ENCODE results near the gene P2RX2. TPM values are rescaled to one million over a fixed set of nuclear protein-coding genes. Genes with fewer than 3 reads are reported as not detected.

The P2RX2 gene
- total and polyA plus RNA-seq, 2 of the 4 experiments (the other 2 are of a cell fraction): not detected

DNA sequence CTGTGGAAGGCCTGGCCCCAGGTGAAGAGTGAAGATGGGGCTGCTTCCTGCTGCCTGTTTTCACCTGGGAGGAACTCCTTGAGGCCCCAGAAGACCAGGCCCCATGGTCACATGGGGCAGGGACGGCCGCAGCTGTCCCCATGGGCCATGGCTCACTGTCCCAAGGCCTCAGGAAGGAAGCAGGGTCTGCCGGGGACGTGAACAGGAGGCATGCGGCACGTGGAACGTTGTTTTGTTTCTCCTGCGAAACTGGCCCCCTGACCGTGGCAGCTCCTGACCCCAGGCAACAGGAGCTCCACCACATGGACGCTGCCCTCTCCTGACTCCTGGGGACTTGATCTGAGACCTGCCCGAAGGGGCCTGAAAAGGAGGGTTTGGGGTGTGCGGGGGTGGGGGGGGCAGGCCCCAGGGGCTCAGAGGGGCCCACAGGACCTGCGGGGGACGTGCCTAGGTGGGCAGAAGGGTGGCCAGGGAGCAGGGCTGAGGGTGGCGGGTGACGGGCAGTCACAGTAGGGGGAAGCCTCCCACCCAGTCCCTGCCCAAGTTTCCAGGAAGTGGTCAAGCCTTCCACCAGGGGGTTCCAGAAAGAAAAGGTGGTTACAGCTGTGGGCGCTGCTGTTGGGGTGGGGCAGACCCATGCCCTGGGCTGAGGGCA, 49.6 kb upstream of the P2RX2 start:
- WGBS, 2 experiments (ENCODE audit: extremely low coverage in 2 of 2, insufficient read length in 1 of 2): 92% methylated on average over 7 of the region's 17 CpGs; no CpG with 5 or more reads in 1 of the 2 experiments
- no peak overlapping the region for H2AK9ac ChIP-seq (replicated peaks; ENCODE audit: low read depth, low read length, poor library complexity)
- no peak overlapping the region for H3K4me3 ChIP-seq (ENCODE audit: insufficient read depth, low read depth, low read length)
- H2BK15ac ChIP-seq (ENCODE audit: low read depth, low read length): no peak overlapping the region
- no peak overlapping the region for H3K56ac ChIP-seq (ENCODE audit: extremely low read depth, insufficient read depth, low read length)
- no peaks in the 10 kb centered on the region for H3K27me3 ChIP-seq (ENCODE audit: control insufficient read depth, insufficient read depth, low read length)
- no peaks in the 10 kb centered on the region for H3K9me3 ChIP-seq (ENCODE audit: control insufficient read depth, insufficient read depth, low read length)
- ChIA-PET CTCF (no interaction called here), POLR2A (ENCODE audit: unreplicated experiment) (no interaction called here)
- no peak for DNase-seq
- H3K27ac ChIP-seq (ENCODE audit: insufficient read depth, low read length): no peak overlapping the region
- in situ Hi-C loops (cut with MboI; ENCODE audit: low sequenced_read_pairs): no loop called here
- peaks cover 8% of the 10 kb centered on the region in 2 experiments for H3K79me1 ChIP-seq (ENCODE audit: low read depth in 1 of 2, low read length in 2 of 2)
- H2BK5ac ChIP-seq (ENCODE audit: low read depth, low read length, poor library complexity, severe bottlenecking): no peak overlapping the region
- H3K18ac ChIP-seq (ENCODE audit: low read depth, low read length): no peak overlapping the region
- H2BK20ac ChIP-seq (ENCODE audit: low read depth, low read length): no peak overlapping the region
- peaks cover 8% of the 10 kb centered on the region for H3K9me1 ChIP-seq (ENCODE audit: insufficient read depth, low read length)
- H4K91ac ChIP-seq (ENCODE audit: insufficient read depth, low read depth, low read length): no peak overlapping the region
- dilution Hi-C loops (cut with HindIII; ENCODE audit: low sequenced_read_pairs, unreplicated experiment): no loop called here
- H3K4me2 ChIP-seq (ENCODE audit: low read depth, low read length): no peak overlapping the region
- H3K4me1 ChIP-seq (ENCODE audit: control insufficient read depth, insufficient read depth, low read length): no peaks in the 10 kb centered on the region
- no peak overlapping the region for H2BK120ac ChIP-seq (ENCODE audit: low read depth, low read length)
- intact Hi-C loops (cut with micrococcal nuclease): no loop called here
- H2AK5ac ChIP-seq (ENCODE audit: low read depth, low read length): no peak overlapping the region
- H3K9ac ChIP-seq (ENCODE audit: low read depth, low read length): no peak overlapping the region
- no peak overlapping the region for H4K8ac ChIP-seq (ENCODE audit: low read depth in 2 of 2, low read length in 2 of 2)
- BruUV-seq (replicated peaks): no TSS peak
- H3K4ac ChIP-seq (ENCODE audit: low read depth, low read length): no peak overlapping the region
- no peak overlapping the region for H2AFZ ChIP-seq (replicated peaks; ENCODE audit: low read length, poor library complexity)
- ATAC-seq (ENCODE audit: low read depth): no peak
- H3K36me3 ChIP-seq (ENCODE audit: control insufficient read depth, insufficient read depth, low read length): peaks cover 6% of the 10 kb centered on the region
- H3K23ac ChIP-seq (ENCODE audit: low read depth, low read length): no peak overlapping the region
- H3K14ac ChIP-seq (replicated peaks; ENCODE audit: low read depth, low read length): no peak overlapping the region
- no peak overlapping the region for H4K5ac ChIP-seq (ENCODE audit: low read depth, low read length)
- TF ChIP-seq RCOR1 (IDR thresholded peaks at IDR 0.05; ENCODE audit: insufficient replicate concordance, low read length): no peak
- TF ChIP-seq BHLHE40 (IDR thresholded peaks at IDR 0.05; ENCODE audit: low read depth, low read length): no peak
- TF ChIP-seq, protein P1, sequence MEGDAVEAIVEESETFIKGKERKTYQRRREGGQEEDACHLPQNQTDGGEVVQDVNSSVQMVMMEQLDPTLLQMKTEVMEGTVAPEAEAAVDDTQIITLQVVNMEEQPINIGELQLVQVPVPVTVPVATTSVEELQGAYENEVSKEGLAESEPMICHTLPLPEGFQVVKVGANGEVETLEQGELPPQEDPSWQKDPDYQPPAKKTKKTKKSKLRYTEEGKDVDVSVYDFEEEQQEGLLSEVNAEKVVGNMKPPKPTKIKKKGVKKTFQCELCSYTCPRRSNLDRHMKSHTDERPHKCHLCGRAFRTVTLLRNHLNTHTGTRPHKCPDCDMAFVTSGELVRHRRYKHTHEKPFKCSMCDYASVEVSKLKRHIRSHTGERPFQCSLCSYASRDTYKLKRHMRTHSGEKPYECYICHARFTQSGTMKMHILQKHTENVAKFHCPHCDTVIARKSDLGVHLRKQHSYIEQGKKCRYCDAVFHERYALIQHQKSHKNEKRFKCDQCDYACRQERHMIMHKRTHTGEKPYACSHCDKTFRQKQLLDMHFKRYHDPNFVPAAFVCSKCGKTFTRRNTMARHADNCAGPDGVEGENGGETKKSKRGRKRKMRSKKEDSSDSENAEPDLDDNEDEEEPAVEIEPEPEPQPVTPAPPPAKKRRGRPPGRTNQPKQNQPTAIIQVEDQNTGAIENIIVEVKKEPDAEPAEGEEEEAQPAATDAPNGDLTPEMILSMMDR (conservative IDR thresholded peaks at IDR 0.05; ENCODE audit: low read depth, low read length): no peak
- no peak for TF ChIP-seq CHD1 (IDR thresholded peaks at IDR 0.05; ENCODE audit: low read depth, low read length)
- TF ChIP-seq MXI1 (IDR thresholded peaks at IDR 0.05; ENCODE audit: borderline replicate concordance, low read depth, low read length): no peak
- TF ChIP-seq FOS (IDR thresholded peaks at IDR 0.05; ENCODE audit: low read depth, low read length): no peak
- TF ChIP-seq SMC3 (IDR thresholded peaks at IDR 0.05; ENCODE audit: low read depth, low read length): no peak
- no peak for TF ChIP-seq POLR2A (IDR thresholded peaks at IDR 0.05; ENCODE audit: low read depth, low read length)
- TF ChIP-seq, protein P2, sequence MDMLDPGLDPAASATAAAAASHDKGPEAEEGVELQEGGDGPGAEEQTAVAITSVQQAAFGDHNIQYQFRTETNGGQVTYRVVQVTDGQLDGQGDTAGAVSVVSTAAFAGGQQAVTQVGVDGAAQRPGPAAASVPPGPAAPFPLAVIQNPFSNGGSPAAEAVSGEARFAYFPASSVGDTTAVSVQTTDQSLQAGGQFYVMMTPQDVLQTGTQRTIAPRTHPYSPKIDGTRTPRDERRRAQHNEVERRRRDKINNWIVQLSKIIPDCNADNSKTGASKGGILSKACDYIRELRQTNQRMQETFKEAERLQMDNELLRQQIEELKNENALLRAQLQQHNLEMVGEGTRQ (IDR thresholded peaks at IDR 0.05; ENCODE audit: low read depth, low read length): no peak
- TF ChIP-seq RFX5 (IDR thresholded peaks at IDR 0.05; ENCODE audit: low read depth, low read length): no peak
- TF ChIP-seq MAFK (IDR thresholded peaks at IDR 0.05; ENCODE audit: low read depth, low read length): no peak
- no peak for TF ChIP-seq CEBPB (IDR thresholded peaks at IDR 0.05; ENCODE audit: low read depth, low read length)
- TF ChIP-seq, protein P3, sequence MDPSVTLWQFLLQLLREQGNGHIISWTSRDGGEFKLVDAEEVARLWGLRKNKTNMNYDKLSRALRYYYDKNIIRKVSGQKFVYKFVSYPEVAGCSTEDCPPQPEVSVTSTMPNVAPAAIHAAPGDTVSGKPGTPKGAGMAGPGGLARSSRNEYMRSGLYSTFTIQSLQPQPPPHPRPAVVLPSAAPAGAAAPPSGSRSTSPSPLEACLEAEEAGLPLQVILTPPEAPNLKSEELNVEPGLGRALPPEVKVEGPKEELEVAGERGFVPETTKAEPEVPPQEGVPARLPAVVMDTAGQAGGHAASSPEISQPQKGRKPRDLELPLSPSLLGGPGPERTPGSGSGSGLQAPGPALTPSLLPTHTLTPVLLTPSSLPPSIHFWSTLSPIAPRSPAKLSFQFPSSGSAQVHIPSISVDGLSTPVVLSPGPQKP (IDR thresholded peaks at IDR 0.05; ENCODE audit: borderline replicate concordance, low read depth, low read length): no peak
- no peak for TF ChIP-seq NFE2L2 (IDR thresholded peaks at IDR 0.05; ENCODE audit: low read depth, low read length)
- no peak for TF ChIP-seq MAZ (IDR thresholded peaks at IDR 0.05; ENCODE audit: borderline replicate concordance, low read depth, low read length)
- no peak for TF ChIP-seq RAD21 (IDR thresholded peaks at IDR 0.05; ENCODE audit: low read length)
- H4K20me1 ChIP-seq (ENCODE audit: insufficient read depth, low read length): peaks cover 5% of the 10 kb centered on the region

Measured in IMR-90 (cell line).